Stimulated activated CD8-positive, alpha-beta memory T cell treated with anti-CD3 and anti-CD28 coated beads, Interleukin-7, amount 100 ng/mL, for 24 hours (primary cell): Measurements from ENCODE around the gene OPHN1.
"Not testable (repeated sequence)": the region's sequence is repeated elsewhere in the genome, so short reads cannot be mapped to it uniquely, and the experiment has no call there.

Experiments
- DNase-seq: peaks from one replicate; pipeline ENCODE4 v3.0.0-alpha.2; 2020; ENCODE audit warnings: low read depth

Gene OPHN1

GRCh38 chrX:68175562-68175961, 257.7 kb downstream of the OPHN1 start:
- DNase-seq = no peak

- DNase-seq = no peak
These were observed 269.9 kb downstream of the OPHN1 start for GRCh38 chrX:68163441-68163840.

- no peak for DNase-seq
These were observed 285.4 kb downstream of the OPHN1 start for GRCh38 chrX:68147848-68148247.

GRCh38 chrX:68146054-68146453, 287.2 kb downstream of the OPHN1 start:
- DNase-seq = no peak

GRCh38 chrX:68139791-68140190, 293.5 kb downstream of the OPHN1 start:
- no peak for DNase-seq

GRCh38 chrX:68133181-68133580, 300.1 kb downstream of the OPHN1 start:
- no peak for DNase-seq

- DNase-seq = no peak
These were observed 300.5 kb downstream of the OPHN1 start for GRCh38 chrX:68132749-68133148.

GRCh38 chrX:68121835-68122234, 311.5 kb downstream of the OPHN1 start:
- DNase-seq = no peak

GRCh38 chrX:68121371-68121770, 311.9 kb downstream of the OPHN1 start:
- no peak for DNase-seq

GRCh38 chrX:68115371-68115770, 317.9 kb downstream of the OPHN1 start:
- no peak for DNase-seq

- DNase-seq = no peak
These were observed 318.6 kb downstream of the OPHN1 start for GRCh38 chrX:68114573-68115129.

GRCh38 chrX:68113837-68114572, 319.3 kb downstream of the OPHN1 start:
- no peak for DNase-seq

- no peak for DNase-seq
These were observed 321.0 kb downstream of the OPHN1 start for GRCh38 chrX:68112321-68112720.

GRCh38 chrX:68109162-68109561, 324.1 kb downstream of the OPHN1 start:
- DNase-seq = no peak

- DNase-seq = no peak
These were observed 334.9 kb downstream of the OPHN1 start for GRCh38 chrX:68098431-68098830.

- DNase-seq = no peak
These were observed 343.0 kb downstream of the OPHN1 start for GRCh38 chrX:68090266-68090665.

GRCh38 chrX:68087526-68087925, 345.8 kb downstream of the OPHN1 start:
- no peak for DNase-seq

- DNase-seq = no peak
These were observed 346.6 kb downstream of the OPHN1 start for GRCh38 chrX:68086709-68087108.

GRCh38 chrX:68084765-68085164, 348.5 kb downstream of the OPHN1 start:
- DNase-seq = no peak

GRCh38 chrX:68083510-68083909, 349.8 kb downstream of the OPHN1 start:
- no peak for DNase-seq

GRCh38 chrX:68079961-68080360, 353.3 kb downstream of the OPHN1 start:
- no peak for DNase-seq

GRCh38 chrX:68078801-68079200, 354.5 kb downstream of the OPHN1 start:
- not testable (repeated sequence) for DNase-seq

- no peak for DNase-seq
These were observed 355.9 kb downstream of the OPHN1 start for GRCh38 chrX:68077378-68077777.

- DNase-seq = no peak
These were observed 361.3 kb downstream of the OPHN1 start for GRCh38 chrX:68072041-68072440.
